Stimulated activated naive CD8-positive, alpha-beta T cell treated with anti-CD3 and anti-CD28 coated beads, Interleukin-15, amount 100 ng/mL, for 72 hours (primary cell): ENCODE measurements around the gene SELENOI.
"Not testable (repeated sequence)": the region's sequence is repeated elsewhere in the genome, so short reads cannot be mapped to it uniquely, and the experiment has no call there.

Experiments used
- ATAC-seq: fragments of 150-1000 bp; cut with Tn5 transposase; 2 replicates; pipeline ENCODE4 v1.10.0; 2021; ENCODE audit warnings: mild to moderate bottlenecking, moderate library complexity
- DNase-seq, 2 donors: peaks; one replicate each; pipeline ENCODE4 v3.0.0; 2021 to 2022
- H3K27ac Mint-ChIP-seq, 2 donors: one replicate each; pipeline ENCODE4 v1.8.0; 2022; ENCODE audit warnings: mild to moderate bottlenecking in 2 of 2, mixed read lengths in 2 of 2, moderate library complexity in 2 of 2
- H3K27me3 Mint-ChIP-seq: one replicate; pipeline ENCODE4 v1.8.0; 2022; ENCODE audit warnings: mixed read lengths
- H3K4me1 Mint-ChIP-seq: one replicate; pipeline ENCODE4 v1.8.0; 2022; ENCODE audit warnings: mild to moderate bottlenecking, mixed read lengths
- H3K4me3 Mint-ChIP-seq, 2 donors: one replicate each; pipeline ENCODE4 v1.8.0; 2022; ENCODE audit warnings: mild to moderate bottlenecking in 2 of 2, mixed read lengths in 2 of 2, moderate library complexity in 1 of 2
- H3K9me3 Mint-ChIP-seq, 2 donors: one replicate each; pipeline ENCODE4 v1.8.0; 2022; ENCODE audit warnings: mixed read lengths in 2 of 2

SELENOI gene

GRCh38 chr2:26317377-26318105, 28.4 kb upstream of the SELENOI start:
- Mint-ChIP-seq H3K27ac (peak overlapping the region in 1 of 2 donors; percentile 55), H3K9me3 (no peaks in the 10 kb centered on the region), H3K4me3 (no peak overlapping the region), H3K27me3 (no peaks in the 10 kb centered on the region), H3K4me1 (no peaks in the 10 kb centered on the region)
- no peak for DNase-seq
- no peak for ATAC-seq

GRCh38 chr2:26318950-26319349, 27.0 kb upstream of the SELENOI start:
- Mint-ChIP-seq H3K27me3 (no peaks in the 10 kb centered on the region), H3K27ac (no peak overlapping the region), H3K4me1 (no peaks in the 10 kb centered on the region), H3K4me3 (no peak overlapping the region), H3K9me3 (no peaks in the 10 kb centered on the region)
- no peak for DNase-seq
- ATAC-seq = no peak

- not testable (repeated sequence) for H3K27ac Mint-ChIP-seq, H3K9me3 Mint-ChIP-seq, H3K27me3 Mint-ChIP-seq, DNase-seq, ATAC-seq, H3K4me3 Mint-ChIP-seq
- peaks cover 18% of the 10 kb centered on the region for H3K4me1 Mint-ChIP-seq
Measured at GRCh38 chr2:26324479-26324878, 21.5 kb upstream of the SELENOI start.

DNA sequence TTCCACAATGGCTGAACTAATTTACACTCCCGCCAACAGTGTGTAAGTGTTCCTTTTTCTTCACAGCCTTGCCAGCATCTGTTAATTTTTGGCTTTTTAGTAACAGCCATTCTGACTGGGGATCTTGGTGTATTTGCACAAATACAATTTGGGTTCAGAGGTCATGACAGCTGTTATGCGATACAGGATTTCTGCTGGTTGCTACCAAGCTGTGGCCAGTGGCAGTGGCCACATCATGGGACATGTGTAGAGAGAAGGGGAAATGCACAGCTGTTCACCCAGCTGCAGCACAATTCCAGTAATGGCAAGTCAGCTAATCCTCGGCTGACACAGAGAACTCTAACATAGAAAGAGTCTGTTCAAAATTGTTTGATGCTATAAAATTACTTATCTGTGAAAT, 21.0 kb upstream of the SELENOI start:
- H3K27me3 Mint-ChIP-seq = no peaks in the 10 kb centered on the region
- no peaks in the 10 kb centered on the region for H3K9me3 Mint-ChIP-seq
- no peak for ATAC-seq
- DNase-seq = no peak
- no peak overlapping the region for H3K4me3 Mint-ChIP-seq
- no peak overlapping the region for H3K27ac Mint-ChIP-seq
- peaks cover 22% of the 10 kb centered on the region for H3K4me1 Mint-ChIP-seq

GRCh38 chr2:26325851-26326250, 20.1 kb upstream of the SELENOI start:
- Mint-ChIP-seq H3K27me3 (no peaks in the 10 kb centered on the region), H3K9me3 (no peaks in the 10 kb centered on the region), H3K4me1 (peaks cover 28% of the 10 kb centered on the region), H3K4me3 (no peak overlapping the region), H3K27ac (no peak overlapping the region)
- ATAC-seq (no peak), DNase-seq (no peak)

GRCh38 chr2:26326514-26326913, 19.4 kb upstream of the SELENOI start:
- ATAC-seq = peak; percentile 52
- no peak for DNase-seq
- Mint-ChIP-seq H3K4me1 (peaks cover 28% of the 10 kb centered on the region), H3K9me3 (no peaks in the 10 kb centered on the region), H3K27ac (peak overlapping the region in 1 of 2 donors; percentile 7), H3K27me3 (no peaks in the 10 kb centered on the region), H3K4me3 (no peak overlapping the region)

GRCh38 chr2:26327291-26328272, 18.4 kb upstream of the SELENOI start:
- peak overlapping the region in 1 of 2 donors; percentile 19 for H3K27ac Mint-ChIP-seq
- peaks cover 28% of the 10 kb centered on the region for H3K4me1 Mint-ChIP-seq
- no peak overlapping the region for H3K4me3 Mint-ChIP-seq
- H3K27me3 Mint-ChIP-seq = no peaks in the 10 kb centered on the region
- DNase-seq (no peak), ATAC-seq (no peak)
- no peaks in the 10 kb centered on the region for H3K9me3 Mint-ChIP-seq

GRCh38 chr2:26329083-26329482, 16.9 kb upstream of the SELENOI start:
- H3K9me3 Mint-ChIP-seq, H3K27ac Mint-ChIP-seq, DNase-seq, H3K4me3 Mint-ChIP-seq, H3K27me3 Mint-ChIP-seq, ATAC-seq: not testable (repeated sequence)
- peaks cover 28% of the 10 kb centered on the region for H3K4me1 Mint-ChIP-seq

DNA sequence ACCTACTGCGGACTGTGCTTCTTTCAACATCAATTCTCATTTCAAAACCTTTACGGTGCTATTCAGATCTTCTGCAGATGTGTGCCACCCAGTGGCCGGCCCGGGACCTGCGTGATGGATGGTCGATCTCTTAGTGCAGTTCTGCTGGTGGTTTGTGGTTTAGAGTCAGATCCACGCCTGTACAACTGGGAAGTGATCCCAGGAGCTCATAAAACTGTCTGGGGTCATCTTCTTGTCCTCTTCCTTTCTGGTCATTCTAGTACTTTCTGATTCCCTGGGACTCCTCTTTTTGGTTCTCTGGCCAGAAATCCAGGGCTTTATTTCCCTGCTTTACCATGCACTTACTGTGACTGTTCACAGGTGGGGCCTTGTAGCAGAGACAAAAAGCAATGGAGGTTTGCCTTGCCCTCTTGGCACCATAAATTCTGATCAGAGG, 15.8 kb upstream of the SELENOI start:
- no peaks in the 10 kb centered on the region for H3K9me3 Mint-ChIP-seq
- H3K4me3 Mint-ChIP-seq = no peak overlapping the region
- H3K4me1 Mint-ChIP-seq = peaks cover 28% of the 10 kb centered on the region
- DNase-seq = peak; percentile 73 to 83
- peak overlapping the region in 1 of 2 donors; percentile 64 for H3K27ac Mint-ChIP-seq
- peak; percentile 96 for ATAC-seq
- H3K27me3 Mint-ChIP-seq = no peaks in the 10 kb centered on the region

DNA sequence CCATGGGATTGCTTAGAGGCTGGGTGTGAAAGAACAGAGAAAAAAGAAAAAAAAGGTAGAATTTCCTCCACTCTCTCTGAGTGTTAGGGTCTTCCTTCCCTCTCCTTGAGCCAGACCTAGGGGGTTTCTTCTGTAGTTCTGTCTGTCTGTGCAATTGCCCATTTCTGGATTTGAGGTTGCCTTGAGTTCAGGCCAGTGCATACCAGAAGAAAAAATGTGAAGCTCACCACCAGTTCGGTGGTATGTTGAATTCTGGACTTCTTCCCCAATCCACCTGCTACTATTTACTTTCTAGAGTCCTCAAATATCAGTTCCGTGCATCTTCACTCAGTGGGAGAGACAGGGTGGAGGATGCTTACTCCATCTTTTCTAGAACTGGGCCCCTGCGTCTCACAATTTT, 15.3 kb upstream of the SELENOI start:
- H3K4me1 Mint-ChIP-seq = peaks cover 28% of the 10 kb centered on the region
- no peak overlapping the region for H3K27ac Mint-ChIP-seq
- H3K4me3 Mint-ChIP-seq = no peak overlapping the region
- ATAC-seq (no peak), DNase-seq (no peak)
- no peaks in the 10 kb centered on the region for H3K27me3 Mint-ChIP-seq
- H3K9me3 Mint-ChIP-seq = no peaks in the 10 kb centered on the region

DNA sequence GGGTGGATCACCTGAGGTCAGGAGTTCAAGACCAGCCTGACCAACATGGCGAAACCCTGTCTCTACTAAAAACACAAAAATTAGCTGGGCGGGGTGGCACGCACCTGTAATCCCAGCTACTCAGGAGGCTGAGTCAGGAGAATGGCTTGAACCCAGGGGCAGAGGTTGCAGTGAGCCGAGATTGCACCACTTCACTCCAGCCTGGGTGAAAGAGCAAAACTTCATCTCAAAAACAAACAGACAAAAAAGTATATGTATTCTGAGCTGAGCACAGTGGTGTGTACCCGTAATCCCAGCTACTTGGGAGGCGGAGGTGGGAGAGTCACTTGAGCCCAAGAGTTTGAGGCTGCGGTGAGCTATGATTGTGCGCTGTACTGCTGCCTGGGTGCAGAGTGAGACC, 14.6 kb upstream of the SELENOI start:
- not testable (repeated sequence) for ATAC-seq, H3K27ac Mint-ChIP-seq, DNase-seq, H3K4me3 Mint-ChIP-seq, H3K9me3 Mint-ChIP-seq, H3K27me3 Mint-ChIP-seq
- peaks cover 22% of the 10 kb centered on the region for H3K4me1 Mint-ChIP-seq

DNA sequence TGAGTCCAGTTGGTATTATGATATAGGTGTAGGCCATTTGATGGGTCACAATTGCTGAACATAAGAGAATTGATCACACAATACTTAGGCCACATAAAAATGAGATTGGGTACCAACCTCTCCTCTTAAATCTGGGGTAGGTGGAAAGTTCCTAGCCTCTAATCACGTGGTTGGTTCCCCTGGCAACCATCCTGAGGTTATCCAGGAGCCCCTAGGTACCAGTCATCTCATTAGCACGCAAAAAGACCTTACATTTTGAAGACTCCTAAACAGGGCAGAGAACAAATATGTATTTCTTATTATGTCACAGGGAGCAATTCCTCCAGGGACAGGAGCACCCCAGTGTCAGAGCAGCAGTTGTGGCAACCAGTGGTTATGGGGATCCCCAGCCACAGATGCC, 12.7 kb upstream of the SELENOI start:
- no peak for ATAC-seq
- Mint-ChIP-seq H3K27ac (no peak overlapping the region), H3K4me3 (no peak overlapping the region)

GRCh38 chr2:26335231-26335630, 10.7 kb upstream of the SELENOI start:
- H3K27ac Mint-ChIP-seq = no peak overlapping the region
- no peak overlapping the region for H3K4me3 Mint-ChIP-seq
- H3K9me3 Mint-ChIP-seq = no peaks in the 10 kb centered on the region
- DNase-seq (no peak), ATAC-seq (no peak)
- peaks cover 3% of the 10 kb centered on the region for H3K4me1 Mint-ChIP-seq
- no peaks in the 10 kb centered on the region for H3K27me3 Mint-ChIP-seq

More for the DNA sequence above, 12.7 kb upstream of the SELENOI start:
- no peaks in the 10 kb centered on the region for H3K27me3 Mint-ChIP-seq
- no peaks in the 10 kb centered on the region for H3K9me3 Mint-ChIP-seq
- no peak for DNase-seq
- peaks cover 10% of the 10 kb centered on the region for H3K4me1 Mint-ChIP-seq

DNA sequence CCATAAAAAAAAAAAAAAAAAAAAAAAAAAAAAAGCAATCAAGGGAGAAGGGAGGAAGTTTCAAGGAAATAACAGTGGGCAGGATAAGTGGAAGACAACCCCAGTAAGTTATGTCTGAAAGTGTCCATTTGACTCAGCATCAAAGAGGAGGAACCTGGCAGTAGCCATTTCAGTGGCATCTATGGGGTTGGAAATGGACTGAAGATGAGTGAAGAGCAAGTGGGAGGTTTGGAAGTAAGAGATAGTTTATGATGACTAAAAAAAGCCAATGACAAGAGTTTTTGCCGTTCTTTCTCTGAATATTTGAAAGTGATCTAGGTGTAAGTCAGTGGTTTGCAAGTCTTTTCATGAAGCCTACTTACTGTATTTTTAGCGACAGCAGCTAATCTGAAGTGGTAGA, 9.2 kb upstream of the SELENOI start:
- ATAC-seq = no peak
- Mint-ChIP-seq H3K27ac (no peak overlapping the region), H3K9me3 (no peaks in the 10 kb centered on the region), H3K4me3 (no peak overlapping the region), H3K4me1 (no peaks in the 10 kb centered on the region), H3K27me3 (no peaks in the 10 kb centered on the region)
- DNase-seq = no peak

DNA sequence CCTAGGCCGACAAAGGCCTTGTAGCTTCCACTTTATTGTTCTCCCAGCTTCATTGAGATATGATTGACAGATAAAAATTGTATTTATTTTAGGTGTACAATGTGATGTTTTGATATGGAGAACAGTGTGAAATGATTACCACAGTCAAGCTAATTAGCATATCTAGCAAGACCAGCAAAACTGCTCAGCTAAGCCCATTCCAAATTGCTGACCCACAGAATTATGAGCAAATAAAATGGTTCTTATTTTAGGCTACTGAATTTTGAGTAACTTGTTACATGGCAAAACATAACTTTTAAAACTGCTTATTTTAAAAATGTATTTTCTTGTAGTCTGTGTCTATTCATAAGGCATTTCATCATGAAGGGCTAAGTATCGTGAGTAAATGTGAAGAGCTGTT, 8.6 kb upstream of the SELENOI start:
- H3K27me3 Mint-ChIP-seq = no peaks in the 10 kb centered on the region
- H3K27ac Mint-ChIP-seq = no peak overlapping the region
- DNase-seq = no peak
- no peaks in the 10 kb centered on the region for H3K4me1 Mint-ChIP-seq
- H3K9me3 Mint-ChIP-seq = no peaks in the 10 kb centered on the region
- H3K4me3 Mint-ChIP-seq = no peak overlapping the region
- no peak for ATAC-seq

- peak overlapping the region in 1 of 2 donors; percentile 67 for H3K27ac Mint-ChIP-seq
- ATAC-seq (no peak), DNase-seq (no peak)
- peaks cover 10% of the 10 kb centered on the region for H3K4me1 Mint-ChIP-seq
- no peaks in the 10 kb centered on the region for H3K9me3 Mint-ChIP-seq
- no peak overlapping the region for H3K4me3 Mint-ChIP-seq
- H3K27me3 Mint-ChIP-seq = no peaks in the 10 kb centered on the region
Measured at GRCh38 chr2:26340831-26341230, 5.1 kb upstream of the SELENOI start.
